IMR-90 (cell line): Measurements from ENCODE around the gene MINK1. TPM values are rescaled to one million over a fixed set of nuclear protein-coding genes. Genes with fewer than 3 reads are reported as not detected.

ENCODE experiments used
- ATAC-seq: fragments of 200-7000 bp; cut with Tn5 transposase; 2 replicates; pipeline ENCODE4 v1.9.1; 2020; ENCODE audit warnings: low read depth, mild to moderate bottlenecking, moderate library complexity
- BruUV-seq: library from RNA; stranded (reverse); fragments of 400-500 nt; replicated peaks from 2 replicates; lab custom pipeline; 2021; lab: Mats Ljungman, UMichigan
- CTCF ChIA-PET: fragments of 300-600 bp; formaldehyde crosslinking; extraction: SDS; loops from one replicate; lab custom pipeline; 2021; ENCODE audit warnings: antibody characterized with exemption; lab: Yijun Ruan, JAX
- POLR2A ChIA-PET: fragments of 300-600 bp; sonication (Branson Sonifier 250); formaldehyde crosslinking; loops from one replicate; lab custom pipeline; 2022; ENCODE audit warnings: antibody characterized with exemption; ENCODE audit not compliant: unreplicated experiment; lab: Charles Lee
- DNase-seq: peaks from one replicate; pipeline ENCODE4 v3.0.0; 2013
- H2AFZ ChIP-seq: replicated peaks from 2 replicates; pipeline ENCODE3; 2013; ENCODE audit warnings: low read length, mild to moderate bottlenecking; ENCODE audit not compliant: poor library complexity
- H2AK5ac ChIP-seq: 2 replicates; pipeline ENCODE4 v1.6.1; 2013; ENCODE audit warnings: low read depth, low read length, inconsistent platforms
- H2AK9ac ChIP-seq: replicated peaks from 2 replicates; pipeline ENCODE3; 2013; ENCODE audit warnings: mild to moderate bottlenecking, low read depth, low read length, moderate library complexity; ENCODE audit not compliant: poor library complexity
- H2BK120ac ChIP-seq: 2 replicates; pipeline ENCODE4 v1.6.1; 2013; ENCODE audit warnings: low read depth, low read length, inconsistent platforms
- H2BK15ac ChIP-seq: 3 replicates; pipeline ENCODE4 v1.6.1; 2013; ENCODE audit warnings: low read depth, low read length, inconsistent platforms
- H2BK20ac ChIP-seq: 2 replicates; pipeline ENCODE4 v1.6.1; 2013; ENCODE audit warnings: low read depth, mild to moderate bottlenecking, inconsistent platforms, low read length, moderate library complexity
- H2BK5ac ChIP-seq: 2 replicates; pipeline ENCODE4 v1.6.1; 2013; ENCODE audit warnings: mild to moderate bottlenecking, low read depth, low read length, inconsistent platforms; ENCODE audit not compliant: poor library complexity, severe bottlenecking
- H3K14ac ChIP-seq: replicated peaks from 2 replicates; pipeline ENCODE4 v1.6.1; 2013; ENCODE audit warnings: low read depth, low read length, inconsistent platforms
- H3K18ac ChIP-seq: 2 replicates; pipeline ENCODE4 v1.6.1; 2013; ENCODE audit warnings: low read depth, low read length, control low read depth
- H3K23ac ChIP-seq: 2 replicates; pipeline ENCODE4 v1.6.1; 2013; ENCODE audit warnings: low read depth, low read length, inconsistent platforms
- H3K27ac ChIP-seq: 2 replicates; pipeline ENCODE4 v1.5.1; 2013; ENCODE audit warnings: mild to moderate bottlenecking, control low read depth, low read length; ENCODE audit not compliant: insufficient read depth
- H3K27me3 ChIP-seq: 2 replicates; pipeline ENCODE4 v1.6.1; 2013; ENCODE audit warnings: low read length; ENCODE audit not compliant: control insufficient read depth, insufficient read depth
- H3K36me3 ChIP-seq: 2 replicates; pipeline ENCODE4 v1.6.1; 2013; ENCODE audit warnings: low read length, mixed read lengths; ENCODE audit not compliant: control insufficient read depth, insufficient read depth
- H3K4ac ChIP-seq: 2 replicates; pipeline ENCODE4 v1.6.1; 2013; ENCODE audit warnings: low read depth, low read length, inconsistent platforms
- H3K4me1 ChIP-seq: 2 replicates; pipeline ENCODE4 v1.6.1; 2013; ENCODE audit warnings: low read length, mixed read lengths; ENCODE audit not compliant: control insufficient read depth, insufficient read depth
- H3K4me2 ChIP-seq: 2 replicates; pipeline ENCODE4 v1.6.1; 2013; ENCODE audit warnings: low read depth, mild to moderate bottlenecking, control low read depth, low read length, moderate library complexity
- H3K4me3 ChIP-seq: 2 replicates; pipeline ENCODE4 v1.5.1; 2013; ENCODE audit warnings: low read depth, mild to moderate bottlenecking, control low read depth, low read length, moderate library complexity; ENCODE audit not compliant: insufficient read depth
- H3K56ac ChIP-seq: 2 replicates; pipeline ENCODE4 v1.6.1; 2013; ENCODE audit warnings: low read length, inconsistent platforms; ENCODE audit not compliant: insufficient read depth; ENCODE audit errors: extremely low read depth
- H3K79me1 ChIP-seq, 2 experiments: 2 replicates each; pipeline ENCODE4 v1.6.1; 2013; ENCODE audit warnings: low read length in 2 of 2, inconsistent platforms in 1 of 2, low read depth in 1 of 2
- H3K9ac ChIP-seq: 2 replicates; pipeline ENCODE4 v1.6.1; 2013; ENCODE audit warnings: low read depth, low read length, control low read depth
- H3K9me1 ChIP-seq: 2 replicates; pipeline ENCODE4 v1.6.1; 2013; ENCODE audit warnings: low read length, inconsistent platforms; ENCODE audit not compliant: insufficient read depth
- H3K9me3 ChIP-seq: 2 replicates; pipeline ENCODE4 v1.6.1; 2013; ENCODE audit warnings: low read length; ENCODE audit not compliant: control insufficient read depth, insufficient read depth
- H4K20me1 ChIP-seq: 2 replicates; pipeline ENCODE4 v1.6.1; 2013; ENCODE audit warnings: low read length, inconsistent platforms; ENCODE audit not compliant: insufficient read depth
- H4K5ac ChIP-seq: 2 replicates; pipeline ENCODE4 v1.6.1; 2013; ENCODE audit warnings: mild to moderate bottlenecking, low read depth, low read length, control low read depth
- H4K8ac ChIP-seq, 2 experiments: 2 replicates each; pipeline ENCODE4 v1.6.1; 2013; ENCODE audit warnings: low read depth in 2 of 2, low read length in 2 of 2, control low read depth in 1 of 2, inconsistent platforms in 1 of 2
- H4K91ac ChIP-seq: 2 replicates; pipeline ENCODE4 v1.6.1; 2013; ENCODE audit warnings: low read depth, low read length, inconsistent platforms; ENCODE audit not compliant: insufficient read depth
- BHLHE40 ChIP-seq: fragments of 150-350 bp; IDR thresholded peaks from 2 replicates; pipeline ENCODE4 v1.6.1; 2016; ENCODE audit warnings: mild to moderate bottlenecking, low read depth, low read length
- CEBPB ChIP-seq: IDR thresholded peaks from 2 replicates; pipeline ENCODE4 v1.6.1; 2012; ENCODE audit warnings: low read depth, low read length, improper control_type of control experiment
- CHD1 ChIP-seq: IDR thresholded peaks from 2 replicates; pipeline ENCODE4 v1.6.1; 2012; ENCODE audit warnings: low read depth, low read length, improper control_type of control experiment
- FOS ChIP-seq: fragments of 150-350 bp; IDR thresholded peaks from 2 replicates; pipeline ENCODE4 v1.6.1; 2016; ENCODE audit warnings: low read depth, low read length
- MAFK ChIP-seq: IDR thresholded peaks from 2 replicates; pipeline ENCODE4 v1.6.1; 2012; ENCODE audit warnings: low read depth, low read length, improper control_type of control experiment
- MAZ ChIP-seq: IDR thresholded peaks from 2 replicates; pipeline ENCODE4 v1.6.1; 2012; ENCODE audit warnings: low read depth, mild to moderate bottlenecking, low read length, improper control_type of control experiment, moderate library complexity, borderline replicate concordance
- MXI1 ChIP-seq: IDR thresholded peaks from 2 replicates; pipeline ENCODE4 v1.6.1; 2012; ENCODE audit warnings: low read depth, mild to moderate bottlenecking, low read length, moderate library complexity, borderline replicate concordance
- NFE2L2 ChIP-seq: fragments of 150-350 bp; IDR thresholded peaks from 2 replicates; pipeline ENCODE4 v1.6.1; 2016; ENCODE audit warnings: low read depth, mild to moderate bottlenecking, low read length
- POLR2A ChIP-seq: IDR thresholded peaks from 2 replicates; pipeline ENCODE4 v1.6.1; 2012; ENCODE audit warnings: mild to moderate bottlenecking, low read depth, low read length
- RAD21 ChIP-seq: IDR thresholded peaks from 2 replicates; pipeline ENCODE4 v1.6.1; 2012; ENCODE audit warnings: low read length, improper control_type of control experiment
- RCOR1 ChIP-seq: IDR thresholded peaks from 2 replicates; pipeline ENCODE4 v1.6.1; 2012; ENCODE audit warnings: mild to moderate bottlenecking, low read length, improper control_type of control experiment; ENCODE audit not compliant: insufficient replicate concordance
- RFX5 ChIP-seq: IDR thresholded peaks from 2 replicates; pipeline ENCODE4 v1.8.0; 2012; ENCODE audit warnings: low read depth, mild to moderate bottlenecking, low read length, moderate library complexity
- SMC3 ChIP-seq: fragments of 150-350 bp; IDR thresholded peaks from 2 replicates; pipeline ENCODE4 v1.6.1; 2016; ENCODE audit warnings: low read depth, mild to moderate bottlenecking, antibody characterized with exemption, low read length, moderate library complexity
- WGBS, 2 experiments: methylation state at CpG; one replicate each; pipeline versions ENCODE4 v1.1.5 to v1.1.7; 2013; ENCODE audit warnings: missing lambda C conversion rate in 2 of 2; ENCODE audit not compliant: insufficient read length in 1 of 2; ENCODE audit errors: extremely low coverage in 2 of 2; 5-methylcytosine and 5-hydroxymethylcytosine counted together
- dilution Hi-C: fragments of 300-500 bp; cut with HindIII; formaldehyde crosslinking; loops from one replicate; pipeline ENCODE4 v1.14.3; 2018; ENCODE audit warnings: low sequenced_read_pairs; ENCODE audit not compliant: unreplicated experiment
- in situ Hi-C: fragments of 300-500 bp; cut with MboI; formaldehyde crosslinking; loops from 3 replicates; pipeline ENCODE4 v1.14.3; 2019; ENCODE audit warnings: low sequenced_read_pairs, inconsistent platforms, mixed read lengths
- intact Hi-C: fragments of 100-400 bp; cut with micrococcal nuclease; formaldehyde crosslinking; loops from 2 replicates; pipeline ENCODE4 v1.10.0; 2022
- polyA plus RNA-seq, 3 experiments: library from polyadenylated mRNA; depleted of rRNA; stranded (reverse); fragments of >200 nt; gene quantifications; 2 replicates each; pipeline ENCODE4 v1.2.3, GENCODE V29; 2012; ENCODE audit warnings: low replicate concordance in 1 of 3
- total RNA-seq: library from RNA; depleted of rRNA; stranded (reverse); fragments of >200 nt; gene quantifications from 2 replicates; pipeline ENCODE4 v1.2.3, GENCODE V29; 2012
- TF ChIP-seq, protein P1 (sequence below): fragments of 150-350 bp; IDR thresholded peaks from 2 replicates; pipeline ENCODE4 v1.6.1; 2016; ENCODE audit warnings: low read depth, mild to moderate bottlenecking, low read length, moderate library complexity, borderline replicate concordance
- TF ChIP-seq, protein P2 (sequence below): conservative IDR thresholded peaks from 2 replicates; pipeline ENCODE4 v1.5.1; 2012; ENCODE audit warnings: mild to moderate bottlenecking, low read depth, low read length, improper control_type of control experiment
- TF ChIP-seq, protein P3 (sequence below): fragments of 150-350 bp; IDR thresholded peaks from 2 replicates; pipeline ENCODE4 v1.6.1; 2017; ENCODE audit warnings: mild to moderate bottlenecking, antibody characterized with exemption, low read length, low read depth

MINK1 gene
- total and polyA plus RNA-seq, 2 of the 4 experiments (the other 2 are of a cell fraction): 12.2 to 40.9 TPM

DNA sequence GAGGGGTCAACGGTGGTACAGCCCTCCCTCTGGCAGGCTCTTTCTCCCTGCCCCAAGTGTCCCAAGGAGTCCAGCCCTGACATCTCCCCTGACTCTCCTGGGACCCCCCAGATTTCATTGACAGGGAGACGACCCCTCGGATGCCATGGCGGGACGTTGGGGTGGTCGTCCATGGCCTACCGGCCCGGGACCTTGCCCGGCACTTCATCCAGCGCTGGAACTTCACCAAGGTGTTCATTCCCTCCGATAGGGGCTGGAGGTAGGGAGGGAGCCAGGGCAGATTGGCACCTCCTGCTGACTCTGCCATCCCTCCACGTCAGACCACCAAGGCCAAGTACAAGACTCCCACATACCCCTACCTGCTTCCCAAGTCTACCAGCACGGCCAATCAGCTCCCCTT, 16.3 kb upstream of the MINK1 start:
- intact Hi-C loops: no loop called here
- Histone ChIP-seq H3K9me1 (0 out of 2 replicates have a peak, but pooled peaks cover 4% of the 10 kb centered on the region), H3K9ac (no peak overlapping the region), H3K4ac (no peak overlapping the region), H3K4me3 (no peak overlapping the region), H3K36me3 (peaks cover 43% of the 10 kb centered on the region), H3K4me1 (no peaks in the 10 kb centered on the region), H2BK120ac (no peak overlapping the region), H2BK5ac (no peak overlapping the region), H3K4me2 (no peak overlapping the region), H4K8ac (no peak overlapping the region), H2BK15ac (no peak overlapping the region), H3K79me1 (no peaks in the 10 kb centered on the region), H2AK5ac (no peak overlapping the region), H3K14ac (no peak overlapping the region), H2AK9ac (no peak overlapping the region), H3K9me3 (no peaks in the 10 kb centered on the region), H4K5ac (no peak overlapping the region), H3K27ac (no peak overlapping the region), H3K23ac (no peak overlapping the region), H3K56ac (no peak overlapping the region), H3K18ac (no peak overlapping the region), H4K20me1 (peaks cover 11% of the 10 kb centered on the region), H2AFZ (no peak overlapping the region), H2BK20ac (no peak overlapping the region), H4K91ac (no peak overlapping the region), H3K27me3 (no peaks in the 10 kb centered on the region)
- ATAC-seq: no peak
- WGBS, 2 experiments: 89% methylated on average over 2 of the region's 13 CpGs; no CpG with 5 or more reads in 1 of the 2 experiments
- CTCF ChIA-PET: no interaction called here
- POLR2A ChIA-PET: no interaction called here
- in situ Hi-C loops: no loop called here
- dilution Hi-C loops: no loop called here
- no TSS peak for BruUV-seq
- DNase-seq: no peak
- TF ChIP-seq CEBPB (no peak), POLR2A (no peak), MXI1 (no peak), RAD21 (no peak), CHD1 (no peak), RCOR1 (no peak), MAFK (no peak), NFE2L2 (no peak), SMC3 (no peak), RFX5 (no peak), MAZ (no peak), BHLHE40 (no peak), FOS (no peak)
- TF ChIP-seq, protein P1, sequence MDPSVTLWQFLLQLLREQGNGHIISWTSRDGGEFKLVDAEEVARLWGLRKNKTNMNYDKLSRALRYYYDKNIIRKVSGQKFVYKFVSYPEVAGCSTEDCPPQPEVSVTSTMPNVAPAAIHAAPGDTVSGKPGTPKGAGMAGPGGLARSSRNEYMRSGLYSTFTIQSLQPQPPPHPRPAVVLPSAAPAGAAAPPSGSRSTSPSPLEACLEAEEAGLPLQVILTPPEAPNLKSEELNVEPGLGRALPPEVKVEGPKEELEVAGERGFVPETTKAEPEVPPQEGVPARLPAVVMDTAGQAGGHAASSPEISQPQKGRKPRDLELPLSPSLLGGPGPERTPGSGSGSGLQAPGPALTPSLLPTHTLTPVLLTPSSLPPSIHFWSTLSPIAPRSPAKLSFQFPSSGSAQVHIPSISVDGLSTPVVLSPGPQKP: no peak
- TF ChIP-seq, protein P2, sequence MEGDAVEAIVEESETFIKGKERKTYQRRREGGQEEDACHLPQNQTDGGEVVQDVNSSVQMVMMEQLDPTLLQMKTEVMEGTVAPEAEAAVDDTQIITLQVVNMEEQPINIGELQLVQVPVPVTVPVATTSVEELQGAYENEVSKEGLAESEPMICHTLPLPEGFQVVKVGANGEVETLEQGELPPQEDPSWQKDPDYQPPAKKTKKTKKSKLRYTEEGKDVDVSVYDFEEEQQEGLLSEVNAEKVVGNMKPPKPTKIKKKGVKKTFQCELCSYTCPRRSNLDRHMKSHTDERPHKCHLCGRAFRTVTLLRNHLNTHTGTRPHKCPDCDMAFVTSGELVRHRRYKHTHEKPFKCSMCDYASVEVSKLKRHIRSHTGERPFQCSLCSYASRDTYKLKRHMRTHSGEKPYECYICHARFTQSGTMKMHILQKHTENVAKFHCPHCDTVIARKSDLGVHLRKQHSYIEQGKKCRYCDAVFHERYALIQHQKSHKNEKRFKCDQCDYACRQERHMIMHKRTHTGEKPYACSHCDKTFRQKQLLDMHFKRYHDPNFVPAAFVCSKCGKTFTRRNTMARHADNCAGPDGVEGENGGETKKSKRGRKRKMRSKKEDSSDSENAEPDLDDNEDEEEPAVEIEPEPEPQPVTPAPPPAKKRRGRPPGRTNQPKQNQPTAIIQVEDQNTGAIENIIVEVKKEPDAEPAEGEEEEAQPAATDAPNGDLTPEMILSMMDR: no peak
- TF ChIP-seq, protein P3, sequence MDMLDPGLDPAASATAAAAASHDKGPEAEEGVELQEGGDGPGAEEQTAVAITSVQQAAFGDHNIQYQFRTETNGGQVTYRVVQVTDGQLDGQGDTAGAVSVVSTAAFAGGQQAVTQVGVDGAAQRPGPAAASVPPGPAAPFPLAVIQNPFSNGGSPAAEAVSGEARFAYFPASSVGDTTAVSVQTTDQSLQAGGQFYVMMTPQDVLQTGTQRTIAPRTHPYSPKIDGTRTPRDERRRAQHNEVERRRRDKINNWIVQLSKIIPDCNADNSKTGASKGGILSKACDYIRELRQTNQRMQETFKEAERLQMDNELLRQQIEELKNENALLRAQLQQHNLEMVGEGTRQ: no peak
